GM12878 (cell line): ENCODE measurements around the gene CLEC4G. TPM values are rescaled to one million over a fixed set of nuclear protein-coding genes. Genes with fewer than 3 reads are reported as not detected.
"Not testable (repeated sequence)": the region's sequence is repeated elsewhere in the genome, so short reads cannot be mapped to it uniquely, and the experiment has no call there.

ENCODE experiments used
- ATAC-seq: fragments of 200-7000 bp; cut with Tn5 transposase; 3 replicates; pipeline ENCODE4 v1.9.1; 2020; ENCODE audit warnings: mild to moderate bottlenecking, moderate library complexity
- BruUV-seq: library from RNA; stranded (reverse); fragments of 400-500 nt; replicated peaks from 2 replicates; lab custom pipeline; 2021; lab: Mats Ljungman, UMichigan
- CTCF ChIA-PET: fragments of 300-600 bp; sonication (Branson Sonifier 250); formaldehyde crosslinking; extraction: SDS; loops from one replicate; lab custom pipeline; 2021; ENCODE audit warnings: inconsistent platforms; lab: Yijun Ruan, JAX
- POLR2A ChIA-PET: fragments of 350-600 bp; formaldehyde crosslinking; extraction: SDS; loops from one replicate; lab custom pipeline; 2021; ENCODE audit warnings: inconsistent platforms; lab: Charles Lee
- RAD21 ChIA-PET: fragments of 300-600 bp; sonication (Branson Sonifier 250); formaldehyde crosslinking; loops from one replicate; lab custom pipeline; 2023; ENCODE audit warnings: antibody characterized with exemption; ENCODE audit not compliant: unreplicated experiment; lab: Charles Lee
- SMC1A ChIA-PET: fragments of 300-600 bp; sonication (Branson Sonifier 250); formaldehyde crosslinking; loops from one replicate; lab custom pipeline; 2023; ENCODE audit not compliant: unreplicated experiment, uncharacterized antibody; lab: Charles Lee
- DNase-seq: peaks from one replicate; pipeline ENCODE4 v3.0.0-alpha.2; 2011; ENCODE audit warnings: low read depth, low spot score
- FAIRE-seq: peaks from 3 replicates; lab custom pipeline; 2011; peaks lifted over from hg19 to GRCh38; lab: Jason Lieb, UNC
- H2AFZ ChIP-seq: 2 replicates; pipeline ENCODE4 v1.6.0; 2011; ENCODE audit warnings: low read depth, low read length, control low read depth; ENCODE audit not compliant: control insufficient read depth
- H3K27ac ChIP-seq: 2 replicates; pipeline ENCODE4 v1.5.1; 2011; ENCODE audit warnings: control low read depth; ENCODE audit not compliant: control insufficient read depth, insufficient read depth
- H3K27me3 ChIP-seq, 2 experiments: replicated peaks in 1 of 2; 2 replicates each; pipeline versions ENCODE4 v1.6.0 to v1.6.1; 2011; ENCODE audit warnings: low read length in 1 of 2; ENCODE audit not compliant: control insufficient read depth in 2 of 2, insufficient read depth in 2 of 2
- H3K36me3 ChIP-seq, 2 experiments: 2 replicates each; pipeline ENCODE4 v1.5.1; 2011; ENCODE audit warnings: low read length in 1 of 2; ENCODE audit not compliant: control insufficient read depth in 2 of 2, insufficient read depth in 2 of 2
- H3K4me1 ChIP-seq: 2 replicates; pipeline ENCODE4 v1.6.1; 2011; ENCODE audit warnings: mild to moderate bottlenecking, low read length, moderate library complexity, mixed read lengths; ENCODE audit not compliant: control insufficient read depth, insufficient read depth
- H3K4me2 ChIP-seq: 2 replicates; pipeline ENCODE4 v1.6.0; 2011; ENCODE audit warnings: control low read depth; ENCODE audit not compliant: control insufficient read depth, insufficient read depth
- H3K4me3 ChIP-seq: fragments of 200-600 bp; sonication (generic); 2 replicates; pipeline ENCODE4 v1.5.1; 2016
- H3K79me2 ChIP-seq: 2 replicates; pipeline ENCODE4 v1.6.0; 2011; ENCODE audit warnings: low read length; ENCODE audit not compliant: control insufficient read depth, insufficient read depth
- H3K9ac ChIP-seq: 2 replicates; pipeline ENCODE4 v1.8.0; 2011; ENCODE audit warnings: low read length, control low read depth, mixed read lengths; ENCODE audit not compliant: control insufficient read depth, insufficient read depth
- H3K9me3 ChIP-seq: replicated peaks from 3 replicates; pipeline ENCODE4 v1.5.1; 2011; ENCODE audit warnings: mild to moderate bottlenecking, low read length; ENCODE audit not compliant: control insufficient read depth, insufficient read depth
- H4K20me1 ChIP-seq: 2 replicates; pipeline ENCODE4 v1.6.0; 2011; ENCODE audit not compliant: control insufficient read depth, insufficient read depth
- BACH1 ChIP-seq: fragments of 450-650 bp; IDR thresholded peaks from 2 replicates; pipeline ENCODE4 v1.6.1; 2017; ENCODE audit warnings: mild to moderate bottlenecking, borderline replicate concordance
- GABPA ChIP-seq: IDR thresholded peaks from 2 replicates; pipeline ENCODE4 v1.6.1; 2014; ENCODE audit warnings: antibody characterized with exemption, low read depth, mild to moderate bottlenecking, inconsistent platforms
- NRF1 ChIP-seq: conservative IDR thresholded peaks from 2 replicates; pipeline ENCODE4 v1.6.1; 2011; ENCODE audit warnings: mild to moderate bottlenecking, low read depth, low read length, improper control_type of control experiment
- POLR2AphosphoS2 ChIP-seq: IDR thresholded peaks from 2 replicates; pipeline ENCODE4 v1.6.1; 2011; ENCODE audit warnings: low read depth, mild to moderate bottlenecking, low read length, improper control_type of control experiment, moderate library complexity
- TAF1 ChIP-seq: IDR thresholded peaks from 2 replicates; pipeline ENCODE4 v1.6.1; 2011; ENCODE audit warnings: mild to moderate bottlenecking, low read depth, low read length, borderline replicate concordance
- ZNF384 ChIP-seq: IDR thresholded peaks from 2 replicates; pipeline ENCODE4 v1.6.1; 2012; ENCODE audit warnings: low read depth, mild to moderate bottlenecking, low read length, improper control_type of control experiment, borderline replicate concordance
- WGBS: methylation state at CpG from one replicate; pipeline ENCODE4 v1.1.6; 2016; ENCODE audit warnings: low lambda C conversion rate; ENCODE audit not compliant: insufficient replicate concordance, insufficient coverage; ENCODE audit errors: missing lambda C conversion rate; 5-methylcytosine and 5-hydroxymethylcytosine counted together
- in situ Hi-C: fragments of 300-500 bp; cut with MboI; formaldehyde crosslinking; loops from 9 replicates; pipeline ENCODE4 v1.14.3; 2018; ENCODE audit warnings: mixed read lengths
- intact Hi-C: fragments of 100-400 bp; cut with micrococcal nuclease; formaldehyde crosslinking; loops from one replicate; pipeline ENCODE4 v1.14.2; 2022; ENCODE audit not compliant: unreplicated experiment
- polyA plus RNA-seq, 11 experiments: library from polyadenylated mRNA; depleted of rRNA in 4 of 11; unstranded in 6 of 11; stranded (reverse) in 5 of 11; fragments of >200 nt; fragmentation: Nextera tagmentation in 4 of 11; fragmentation: Illumina TruSeq in 1 of 11; extraction: Ambion mirVana in 4 of 11; extraction: Trizol in 1 of 11; gene quantifications; 1 replicate in 1 of 11; 2 replicates in 10 of 11; pipeline versions ENCODE4 v1.2.1 to v1.2.3, GENCODE V29; 2011 to 2016; ENCODE audit warnings: inconsistent platforms in 2 of 11, missing spikeins in 2 of 11, low read depth in 1 of 11
- total RNA-seq, 4 experiments: library from RNA; depleted of rRNA in 3 of 4; stranded (reverse); fragments of >200 nt in 3 of 4; fragmentation: Illumina TruSeq in 1 of 4; extraction: Trizol in 1 of 4; gene quantifications; 2 replicates each; pipeline versions ENCODE4 v1.2.1 to v1.2.3, GENCODE V29; 2013 to 2021
- TF ChIP-seq, protein P1 (sequence below): IDR thresholded peaks from 2 replicates; pipeline ENCODE4 v1.6.1; 2012; ENCODE audit warnings: low read length, inconsistent platforms

Gene CLEC4G
- total and polyA plus RNA-seq, 10 of the 15 experiments (the other 5 are each of a cell fraction or from before 2014, with no cell fraction given) = 0.04 TPM; not detected in 9

DNA sequence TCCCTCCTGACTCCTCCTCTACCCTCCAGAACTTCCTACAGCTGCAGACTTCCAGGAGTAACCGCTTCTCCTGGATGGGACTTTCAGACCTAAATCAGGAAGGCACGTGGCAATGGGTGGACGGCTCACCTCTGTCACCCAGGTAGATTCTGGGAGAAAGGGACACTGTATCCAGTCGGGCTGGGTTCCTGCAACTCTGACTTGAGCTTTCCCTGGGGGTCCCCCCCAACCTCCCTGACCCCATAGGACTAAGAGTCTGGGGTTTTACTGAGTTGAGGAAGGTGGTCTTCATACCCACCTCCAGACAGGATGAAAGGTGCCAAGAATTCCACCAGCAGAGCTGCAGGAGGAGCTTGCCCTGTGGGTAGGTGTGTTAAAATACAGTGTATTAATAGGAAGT is 35.6 kb upstream of the CLEC4G start:
- Histone ChIP-seq H3K9me3 (no peaks in the 10 kb centered on the region; the same call in 2 of the 3 replicates), H4K20me1 (no peaks in the 10 kb centered on the region), H2AFZ (no peak overlapping the region), H3K9ac (no peak overlapping the region), H3K79me2 (no peaks in the 10 kb centered on the region), H3K27ac (no peak overlapping the region), H3K4me3 (no peak overlapping the region), H3K4me2 (no peak overlapping the region), H3K4me1 (peaks cover 6% of the 10 kb centered on the region), H3K27me3 (no peaks in the 10 kb centered on the region; a peak in 1 of 4 replicates), H3K36me3 (no peaks in the 10 kb centered on the region)
- 6% methylated on average over 4 of the region's 4 CpGs for WGBS
- ChIA-PET POLR2A (interaction anchor here (1.0 kb wide), 1 partner anchor 43 kb away, joined by 3 read pairs; no protein-coding TSS in a partner anchor), RAD21 (no interaction called here), CTCF (interaction anchor here (1.0 to 1.5 kb wide), 2 partner anchors 34 to 87 kb away, joined by 3 read pairs; partner anchors contain the start of gene TRAPPC5), SMC1A (interaction anchor here (0.6 to 1.2 kb wide), 3 partner anchors 38 to 415 kb away, joined by 3 to 6 read pairs (median 4); no protein-coding TSS in a partner anchor)
- intact Hi-C loops = no loop called here
- no TSS peak for BruUV-seq
- DNase-seq (no peak), ATAC-seq (no peak), FAIRE-seq (no peak)
- no peak for TF ChIP-seq POLR2AphosphoS2
- TF ChIP-seq, protein P1, sequence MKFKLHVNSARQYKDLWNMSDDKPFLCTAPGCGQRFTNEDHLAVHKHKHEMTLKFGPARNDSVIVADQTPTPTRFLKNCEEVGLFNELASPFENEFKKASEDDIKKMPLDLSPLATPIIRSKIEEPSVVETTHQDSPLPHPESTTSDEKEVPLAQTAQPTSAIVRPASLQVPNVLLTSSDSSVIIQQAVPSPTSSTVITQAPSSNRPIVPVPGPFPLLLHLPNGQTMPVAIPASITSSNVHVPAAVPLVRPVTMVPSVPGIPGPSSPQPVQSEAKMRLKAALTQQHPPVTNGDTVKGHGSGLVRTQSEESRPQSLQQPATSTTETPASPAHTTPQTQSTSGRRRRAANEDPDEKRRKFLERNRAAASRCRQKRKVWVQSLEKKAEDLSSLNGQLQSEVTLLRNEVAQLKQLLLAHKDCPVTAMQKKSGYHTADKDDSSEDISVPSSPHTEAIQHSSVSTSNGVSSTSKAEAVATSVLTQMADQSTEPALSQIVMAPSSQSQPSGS = no peak
- TF ChIP-seq GABPA = no peak
- TF ChIP-seq ZNF384 = no peak
- TF ChIP-seq NRF1 = no peak
- in situ Hi-C loops = no loop called here

DNA sequence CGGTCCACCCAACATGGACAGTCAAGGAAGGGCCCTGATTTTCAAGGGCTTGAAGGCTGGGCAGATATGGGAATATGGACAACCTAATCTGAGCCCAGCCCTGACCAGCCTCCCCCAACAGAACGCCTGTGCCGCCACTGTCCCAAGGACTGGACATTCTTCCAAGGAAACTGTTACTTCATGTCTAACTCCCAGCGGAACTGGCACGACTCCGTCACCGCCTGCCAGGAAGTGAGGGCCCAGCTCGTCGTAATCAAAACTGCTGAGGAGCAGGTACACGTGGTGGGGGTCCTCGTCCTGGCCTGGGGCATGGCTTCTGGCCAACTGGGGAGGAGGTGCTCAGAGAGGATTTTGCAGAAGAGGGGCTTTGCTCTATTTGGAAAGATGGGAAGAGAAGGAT is 34.6 kb upstream of the CLEC4G start:
- no peaks in the 10 kb centered on the region for H4K20me1 ChIP-seq
- no peak overlapping the region for H3K4me3 ChIP-seq
- BruUV-seq = no TSS peak
- CTCF ChIA-PET = interaction anchor here (0.9 to 1.5 kb wide), 2 partner anchors 33 to 35 kb away, joined by 3 to 4 read pairs; no protein-coding TSS in a partner anchor
- no peak for DNase-seq
- no peaks in the 10 kb centered on the region for H3K36me3 ChIP-seq
- 68% methylated on average over 11 of the region's 11 CpGs for WGBS
- RAD21 ChIA-PET = no interaction called here
- H3K79me2 ChIP-seq = no peaks in the 10 kb centered on the region
- H3K9ac ChIP-seq = no peak overlapping the region
- no peaks in the 10 kb centered on the region; the same call in 1 of the 3 replicates for H3K9me3 ChIP-seq
- no peaks in the 10 kb centered on the region; a peak in 1 of 4 replicates for H3K27me3 ChIP-seq
- SMC1A ChIA-PET = interaction anchor here (0.8 kb wide), 1 partner anchor 86 kb away, joined by 3 read pairs; the partner anchor contains the start of gene TRAPPC5
- no peak for FAIRE-seq
- H2AFZ ChIP-seq = no peak overlapping the region
- no peaks in the 10 kb centered on the region for H3K4me1 ChIP-seq
- H3K27ac ChIP-seq = no peak overlapping the region
- POLR2A ChIA-PET = no interaction called here
- TF ChIP-seq TAF1 (no peak), BACH1 (no peak)
- in situ Hi-C loops = no loop called here
- no peak overlapping the region for H3K4me2 ChIP-seq
- intact Hi-C loops = no loop called here
- no peak for ATAC-seq

DNA sequence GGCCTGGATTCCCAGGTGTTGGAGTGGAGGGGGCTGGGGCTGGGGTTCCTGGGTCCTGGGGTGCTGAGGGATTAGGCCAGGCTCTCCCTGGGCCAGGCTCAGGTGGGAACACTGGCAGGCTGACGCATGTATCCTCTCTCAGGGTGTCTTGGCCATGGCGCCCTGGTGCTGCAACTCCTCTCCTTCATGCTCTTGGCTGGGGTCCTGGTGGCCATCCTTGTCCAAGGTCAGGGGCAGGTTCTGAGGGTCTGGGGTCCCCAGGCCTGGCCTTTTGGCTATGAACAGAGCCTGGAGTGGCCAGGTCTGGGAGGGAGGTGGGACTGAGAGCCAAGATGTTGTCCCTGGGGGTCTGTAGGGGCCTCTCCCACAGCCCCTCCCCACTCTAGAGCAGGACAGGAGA is 33.1 kb upstream of the CLEC4G start:
- H3K9me3 ChIP-seq, H2AFZ ChIP-seq, DNase-seq, H3K4me1 ChIP-seq, FAIRE-seq, in situ Hi-C loops, H3K27me3 ChIP-seq, H3K36me3 ChIP-seq, H4K20me1 ChIP-seq, POLR2A ChIA-PET, H3K4me2 ChIP-seq, ATAC-seq, RAD21 ChIA-PET, H3K27ac ChIP-seq, CTCF ChIA-PET, H3K4me3 ChIP-seq, BruUV-seq, H3K79me2 ChIP-seq, intact Hi-C loops, H3K9ac ChIP-seq: not testable (repeated sequence)
- WGBS = 45% methylated on average over 1 of the region's 2 CpGs
- SMC1A ChIA-PET = interaction anchor here (1.9 kb wide), 1 partner anchor 17 kb away, joined by 3 read pairs; the partner anchor contains the start of gene CD209
